IMR-90 (cell line): ENCODE results near the gene PEX14. TPM values are rescaled to one million over a fixed set of nuclear protein-coding genes. Genes with fewer than 3 reads are reported as not detected.

Experiments
- ATAC-seq: fragments of 200-7000 bp; cut with Tn5 transposase; 2 replicates; pipeline ENCODE4 v1.9.1; 2020; ENCODE audit warnings: low read depth, mild to moderate bottlenecking, moderate library complexity
- BruUV-seq: library from RNA; stranded (reverse); fragments of 400-500 nt; replicated peaks from 2 replicates; lab custom pipeline; 2021; lab: Mats Ljungman, UMichigan
- CTCF ChIA-PET: fragments of 300-600 bp; formaldehyde crosslinking; extraction: SDS; loops from one replicate; lab custom pipeline; 2021; ENCODE audit warnings: antibody characterized with exemption; lab: Yijun Ruan, JAX
- POLR2A ChIA-PET: fragments of 300-600 bp; sonication (Branson Sonifier 250); formaldehyde crosslinking; loops from one replicate; lab custom pipeline; 2022; ENCODE audit warnings: antibody characterized with exemption; ENCODE audit not compliant: unreplicated experiment; lab: Charles Lee
- DNase-seq: peaks from one replicate; pipeline ENCODE4 v3.0.0; 2013
- H2AFZ ChIP-seq: replicated peaks from 2 replicates; pipeline ENCODE3; 2013; ENCODE audit warnings: low read length, mild to moderate bottlenecking; ENCODE audit not compliant: poor library complexity
- H2AK5ac ChIP-seq: 2 replicates; pipeline ENCODE4 v1.6.1; 2013; ENCODE audit warnings: low read depth, low read length, inconsistent platforms
- H2AK9ac ChIP-seq: replicated peaks from 2 replicates; pipeline ENCODE3; 2013; ENCODE audit warnings: mild to moderate bottlenecking, low read depth, low read length, moderate library complexity; ENCODE audit not compliant: poor library complexity
- H2BK120ac ChIP-seq: 2 replicates; pipeline ENCODE4 v1.6.1; 2013; ENCODE audit warnings: low read depth, low read length, inconsistent platforms
- H2BK15ac ChIP-seq: 3 replicates; pipeline ENCODE4 v1.6.1; 2013; ENCODE audit warnings: low read depth, low read length, inconsistent platforms
- H2BK20ac ChIP-seq: 2 replicates; pipeline ENCODE4 v1.6.1; 2013; ENCODE audit warnings: low read depth, mild to moderate bottlenecking, inconsistent platforms, low read length, moderate library complexity
- H2BK5ac ChIP-seq: 2 replicates; pipeline ENCODE4 v1.6.1; 2013; ENCODE audit warnings: mild to moderate bottlenecking, low read depth, low read length, inconsistent platforms; ENCODE audit not compliant: poor library complexity, severe bottlenecking
- H3K14ac ChIP-seq: replicated peaks from 2 replicates; pipeline ENCODE4 v1.6.1; 2013; ENCODE audit warnings: low read depth, low read length, inconsistent platforms
- H3K18ac ChIP-seq: 2 replicates; pipeline ENCODE4 v1.6.1; 2013; ENCODE audit warnings: low read depth, low read length, control low read depth
- H3K23ac ChIP-seq: 2 replicates; pipeline ENCODE4 v1.6.1; 2013; ENCODE audit warnings: low read depth, low read length, inconsistent platforms
- H3K27ac ChIP-seq: 2 replicates; pipeline ENCODE4 v1.5.1; 2013; ENCODE audit warnings: mild to moderate bottlenecking, control low read depth, low read length; ENCODE audit not compliant: insufficient read depth
- H3K27me3 ChIP-seq: 2 replicates; pipeline ENCODE4 v1.6.1; 2013; ENCODE audit warnings: low read length; ENCODE audit not compliant: control insufficient read depth, insufficient read depth
- H3K36me3 ChIP-seq: 2 replicates; pipeline ENCODE4 v1.6.1; 2013; ENCODE audit warnings: low read length, mixed read lengths; ENCODE audit not compliant: control insufficient read depth, insufficient read depth
- H3K4ac ChIP-seq: 2 replicates; pipeline ENCODE4 v1.6.1; 2013; ENCODE audit warnings: low read depth, low read length, inconsistent platforms
- H3K4me1 ChIP-seq: 2 replicates; pipeline ENCODE4 v1.6.1; 2013; ENCODE audit warnings: low read length, mixed read lengths; ENCODE audit not compliant: control insufficient read depth, insufficient read depth
- H3K4me2 ChIP-seq: 2 replicates; pipeline ENCODE4 v1.6.1; 2013; ENCODE audit warnings: low read depth, mild to moderate bottlenecking, control low read depth, low read length, moderate library complexity
- H3K4me3 ChIP-seq: 2 replicates; pipeline ENCODE4 v1.5.1; 2013; ENCODE audit warnings: low read depth, mild to moderate bottlenecking, control low read depth, low read length, moderate library complexity; ENCODE audit not compliant: insufficient read depth
- H3K56ac ChIP-seq: 2 replicates; pipeline ENCODE4 v1.6.1; 2013; ENCODE audit warnings: low read length, inconsistent platforms; ENCODE audit not compliant: insufficient read depth; ENCODE audit errors: extremely low read depth
- H3K79me1 ChIP-seq, 2 experiments: 2 replicates each; pipeline ENCODE4 v1.6.1; 2013; ENCODE audit warnings: low read length in 2 of 2, inconsistent platforms in 1 of 2, low read depth in 1 of 2
- H3K9ac ChIP-seq: 2 replicates; pipeline ENCODE4 v1.6.1; 2013; ENCODE audit warnings: low read depth, low read length, control low read depth
- H3K9me1 ChIP-seq: 2 replicates; pipeline ENCODE4 v1.6.1; 2013; ENCODE audit warnings: low read length, inconsistent platforms; ENCODE audit not compliant: insufficient read depth
- H3K9me3 ChIP-seq: 2 replicates; pipeline ENCODE4 v1.6.1; 2013; ENCODE audit warnings: low read length; ENCODE audit not compliant: control insufficient read depth, insufficient read depth
- H4K20me1 ChIP-seq: 2 replicates; pipeline ENCODE4 v1.6.1; 2013; ENCODE audit warnings: low read length, inconsistent platforms; ENCODE audit not compliant: insufficient read depth
- H4K5ac ChIP-seq: 2 replicates; pipeline ENCODE4 v1.6.1; 2013; ENCODE audit warnings: mild to moderate bottlenecking, low read depth, low read length, control low read depth
- H4K8ac ChIP-seq, 2 experiments: 2 replicates each; pipeline ENCODE4 v1.6.1; 2013; ENCODE audit warnings: low read depth in 2 of 2, low read length in 2 of 2, control low read depth in 1 of 2, inconsistent platforms in 1 of 2
- H4K91ac ChIP-seq: 2 replicates; pipeline ENCODE4 v1.6.1; 2013; ENCODE audit warnings: low read depth, low read length, inconsistent platforms; ENCODE audit not compliant: insufficient read depth
- CEBPB ChIP-seq: IDR thresholded peaks from 2 replicates; pipeline ENCODE4 v1.6.1; 2012; ENCODE audit warnings: low read depth, low read length, improper control_type of control experiment
- NFE2L2 ChIP-seq: fragments of 150-350 bp; IDR thresholded peaks from 2 replicates; pipeline ENCODE4 v1.6.1; 2016; ENCODE audit warnings: low read depth, mild to moderate bottlenecking, low read length
- POLR2A ChIP-seq: IDR thresholded peaks from 2 replicates; pipeline ENCODE4 v1.6.1; 2012; ENCODE audit warnings: mild to moderate bottlenecking, low read depth, low read length
- WGBS, 2 experiments: methylation state at CpG; one replicate each; pipeline versions ENCODE4 v1.1.5 to v1.1.7; 2013; ENCODE audit warnings: missing lambda C conversion rate in 2 of 2; ENCODE audit not compliant: insufficient read length in 1 of 2; ENCODE audit errors: extremely low coverage in 2 of 2; 5-methylcytosine and 5-hydroxymethylcytosine counted together
- dilution Hi-C: fragments of 300-500 bp; cut with HindIII; formaldehyde crosslinking; loops from one replicate; pipeline ENCODE4 v1.14.3; 2018; ENCODE audit warnings: low sequenced_read_pairs; ENCODE audit not compliant: unreplicated experiment
- in situ Hi-C: fragments of 300-500 bp; cut with MboI; formaldehyde crosslinking; loops from 3 replicates; pipeline ENCODE4 v1.14.3; 2019; ENCODE audit warnings: low sequenced_read_pairs, inconsistent platforms, mixed read lengths
- intact Hi-C: fragments of 100-400 bp; cut with micrococcal nuclease; formaldehyde crosslinking; loops from 2 replicates; pipeline ENCODE4 v1.10.0; 2022
- polyA plus RNA-seq, 3 experiments: library from polyadenylated mRNA; depleted of rRNA; stranded (reverse); fragments of >200 nt; gene quantifications; 2 replicates each; pipeline ENCODE4 v1.2.3, GENCODE V29; 2012; ENCODE audit warnings: low replicate concordance in 1 of 3
- total RNA-seq: library from RNA; depleted of rRNA; stranded (reverse); fragments of >200 nt; gene quantifications from 2 replicates; pipeline ENCODE4 v1.2.3, GENCODE V29; 2012

Gene PEX14
- total and polyA plus RNA-seq, 2 of the 4 experiments (the other 2 are of a cell fraction), result 9.5 to 22.5 TPM

DNA sequence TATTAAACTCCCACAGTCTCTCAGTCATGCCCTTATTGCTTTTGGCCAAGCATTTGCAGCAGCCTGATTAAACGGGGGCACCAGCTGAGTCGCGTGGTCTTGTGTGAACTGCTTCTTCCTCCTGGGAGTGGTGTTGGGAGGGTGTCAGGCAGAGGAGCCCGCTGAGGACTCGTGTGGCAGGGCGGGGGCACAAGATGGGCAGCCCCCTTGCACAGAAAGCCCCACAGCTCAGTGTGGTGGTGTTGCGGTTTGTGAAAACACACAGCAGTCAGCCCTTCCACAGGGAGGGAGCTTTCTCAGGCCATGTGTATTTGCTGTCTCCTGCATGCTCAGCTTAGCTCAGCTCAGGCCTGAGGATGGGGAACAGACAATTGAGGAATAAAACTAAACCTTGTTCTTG, 22.4 kb downstream of the PEX14 start:
- no peak overlapping the region for H2BK120ac ChIP-seq
- peaks cover 5% of the 10 kb centered on the region for H3K4me1 ChIP-seq
- H3K4me3 ChIP-seq, result no peak overlapping the region
- no peak overlapping the region for H3K56ac ChIP-seq
- H3K4ac ChIP-seq, result no peak overlapping the region
- no TSS peak for BruUV-seq
- no peak overlapping the region for H4K5ac ChIP-seq
- in situ Hi-C loops, result no loop called here
- POLR2A ChIA-PET, result no interaction called here
- peaks cover 29% of the 10 kb centered on the region for H4K20me1 ChIP-seq
- H3K27me3 ChIP-seq, result no peaks in the 10 kb centered on the region
- no peak for TF ChIP-seq CEBPB
- no peak for TF ChIP-seq NFE2L2
- no peak for TF ChIP-seq POLR2A
- H2BK15ac ChIP-seq, result no peak overlapping the region
- no peak overlapping the region for H2BK20ac ChIP-seq
- H2AK5ac ChIP-seq, result no peak overlapping the region
- DNase-seq, result no peak
- no peak overlapping the region for H3K14ac ChIP-seq
- no peaks in the 10 kb centered on the region for H3K9me3 ChIP-seq
- no peak overlapping the region for H3K9ac ChIP-seq
- peaks cover 3% of the 10 kb centered on the region; the same call in 1 of the 2 replicates for H3K36me3 ChIP-seq
- H4K8ac ChIP-seq, result no peak overlapping the region
- dilution Hi-C loops, result no loop called here
- H3K23ac ChIP-seq, result no peak overlapping the region
- no peak overlapping the region for H2AFZ ChIP-seq
- peaks cover 4% of the 10 kb centered on the region for H3K9me1 ChIP-seq
- no peak overlapping the region for H2BK5ac ChIP-seq
- intact Hi-C loops, result no loop called here
- whole genome bisulfite sequencing, 2 experiments, result no CpG with 5 or more reads among the region's 7 CpGs
- H3K18ac ChIP-seq, result no peak overlapping the region
- H3K79me1 ChIP-seq, result peaks cover 27 to 62% of the 10 kb centered on the region in 2 experiments
- CTCF ChIA-PET, result interaction anchor here (0.5 to 1.4 kb wide), 2 partner anchors 10 to 185 kb away, joined by 3 to 5 read pairs; no protein-coding TSS in a partner anchor
- no peak overlapping the region for H3K4me2 ChIP-seq
- no peak for ATAC-seq
- no peak overlapping the region for H2AK9ac ChIP-seq
- no peak overlapping the region for H4K91ac ChIP-seq
- no peak overlapping the region for H3K27ac ChIP-seq
